HG03025 (cell line): ENCODE results near the gene SIGLEC5.

Experiments used
- ATAC-seq: cut with Tn5 transposase; IDR thresholded peaks from one replicate; pipeline ENCODE4 v1.9.1; 2021; ENCODE audit warnings: mild to moderate bottlenecking, moderate library complexity; ENCODE audit not compliant: unreplicated experiment, low FRiP score

The SIGLEC5 gene

GRCh38 chr19:51628153-51628939, 1.9 kb downstream of the SIGLEC5 start:
- no peak for ATAC-seq

- no peak for ATAC-seq
Observed at GRCh38 chr19:51627491-51628138, 2.6 kb downstream of the SIGLEC5 start.

- ATAC-seq, result no peak
Observed at GRCh38 chr19:51626675-51627074, 3.5 kb downstream of the SIGLEC5 start.

- ATAC-seq, result no peak
Observed at GRCh38 chr19:51621178-51621577, 9.0 kb downstream of the SIGLEC5 start.

- no peak for ATAC-seq
Observed at GRCh38 chr19:51615991-51616390, 14.2 kb downstream of the SIGLEC5 start.

GRCh38 chr19:51614789-51615188, 15.4 kb downstream of the SIGLEC5 start:
- no peak for ATAC-seq

- ATAC-seq, result no peak
Observed at GRCh38 chr19:51610576-51610975, 19.6 kb downstream of the SIGLEC5 start.

- no peak for ATAC-seq
Observed at GRCh38 chr19:51607920-51608562, 22.2 kb downstream of the SIGLEC5 start.

GRCh38 chr19:51607077-51607476, 23.1 kb downstream of the SIGLEC5 start:
- ATAC-seq, result peak; percentile 89

- ATAC-seq, result no peak
Observed at GRCh38 chr19:51602189-51602854, 27.9 kb downstream of the SIGLEC5 start.

GRCh38 chr19:51600940-51601580, 29.1 kb downstream of the SIGLEC5 start:
- ATAC-seq, result no peak

GRCh38 chr19:51599084-51599483, 31.1 kb downstream of the SIGLEC5 start:
- no peak for ATAC-seq

GRCh38 chr19:51598159-51598915, 31.9 kb downstream of the SIGLEC5 start:
- no peak for ATAC-seq

- no peak for ATAC-seq
Observed at GRCh38 chr19:51595190-51596175, 34.7 kb downstream of the SIGLEC5 start.

GRCh38 chr19:51594774-51595109, 35.5 kb downstream of the SIGLEC5 start:
- peak; percentile 2 for ATAC-seq

GRCh38 chr19:51593969-51594773, 36.0 kb downstream of the SIGLEC5 start:
- peak; percentile 88 for ATAC-seq

- no peak for ATAC-seq
Observed at GRCh38 chr19:51593138-51593890, 36.9 kb downstream of the SIGLEC5 start.
